H1 (cell line): ENCODE measurements around the gene COMT. TPM values are rescaled to one million over a fixed set of nuclear protein-coding genes. Genes with fewer than 3 reads are reported as not detected.

ENCODE experiments used
- KDM4A ChIP-seq: IDR thresholded peaks from one replicate; pipeline ENCODE4 v1.7.1; 2012; ENCODE audit warnings: low read depth, mild to moderate bottlenecking, moderate library complexity, low read length, inconsistent platforms; ENCODE audit not compliant: severe bottlenecking
- polyA plus RNA-seq, 7 experiments: library from polyadenylated mRNA; depleted of rRNA in 3 of 7; stranded (reverse) in 5 of 7; unstranded in 2 of 7; fragments of >200 nt in 5 of 7; fragments of 200-250 nt in 2 of 7; gene quantifications; 1 replicate in 5 of 7; 2 replicates in 1 of 7; 4 replicates in 1 of 7; pipeline versions ENCODE4 v1.2.1 to v1.2.3, GENCODE V29; 2011 to 2013; ENCODE audit warnings: missing spikeins in 2 of 7, mixed read lengths in 2 of 7
- total RNA-seq: library from RNA; stranded (reverse); fragmentation: NEBNext Ultra II Directional; extraction: Animal tissue kit (Norgen Biotek cat#: 25700); gene quantifications from 2 replicates; pipeline ENCODE4 v1.2.1, GENCODE V29; 2021

COMT gene
- total and polyA plus RNA-seq, 2 of the 8 experiments (the other 6 are each of a cell fraction or from before 2014, with no cell fraction given): 15.2 to 33.7 TPM

- no peak for TF ChIP-seq KDM4A
These were observed 50.9 kb downstream of the COMT start (continued) for GRCh38 chr22:19992481-19992911.
